Stimulated activated CD4-positive, alpha-beta T cell treated with anti-CD3 and anti-CD28 coated beads, Interleukin-1b, Interleukin-23, amount 100 ng/mL, for 24 hours (primary cell): Measurements from ENCODE around the gene RET.

Source experiments
- DNase-seq, 4 experiments: peaks; one replicate each; pipeline ENCODE4 v3.0.0-alpha.2; 2020; ENCODE audit warnings: low read depth in 4 of 4, low spot score in 1 of 4

RET gene

DNA sequence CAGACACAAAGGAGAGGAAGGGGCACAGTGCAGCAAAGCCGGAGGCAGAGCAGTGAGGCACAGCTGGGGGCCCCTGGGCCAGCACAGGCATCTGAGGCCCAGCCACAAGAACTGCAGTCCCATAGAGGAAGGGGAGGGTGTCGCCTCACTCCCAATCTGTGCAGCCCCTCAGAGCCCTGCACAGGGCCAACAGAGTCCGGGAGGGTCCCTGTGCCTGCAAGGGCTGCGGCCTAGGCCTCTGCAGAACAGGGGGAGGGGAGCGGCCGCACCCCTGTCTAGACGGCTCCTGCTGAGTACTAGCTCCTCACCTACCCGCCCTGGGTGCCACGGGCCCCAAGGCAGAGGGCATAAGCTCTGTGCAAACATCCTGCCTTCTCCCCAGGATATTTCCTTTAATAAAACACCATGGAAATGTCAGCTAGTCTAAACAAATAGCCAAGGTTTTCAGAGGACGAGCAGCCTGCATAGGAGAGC lies 32.4 kb upstream of the RET start:
- DNase-seq: no peak

DNA sequence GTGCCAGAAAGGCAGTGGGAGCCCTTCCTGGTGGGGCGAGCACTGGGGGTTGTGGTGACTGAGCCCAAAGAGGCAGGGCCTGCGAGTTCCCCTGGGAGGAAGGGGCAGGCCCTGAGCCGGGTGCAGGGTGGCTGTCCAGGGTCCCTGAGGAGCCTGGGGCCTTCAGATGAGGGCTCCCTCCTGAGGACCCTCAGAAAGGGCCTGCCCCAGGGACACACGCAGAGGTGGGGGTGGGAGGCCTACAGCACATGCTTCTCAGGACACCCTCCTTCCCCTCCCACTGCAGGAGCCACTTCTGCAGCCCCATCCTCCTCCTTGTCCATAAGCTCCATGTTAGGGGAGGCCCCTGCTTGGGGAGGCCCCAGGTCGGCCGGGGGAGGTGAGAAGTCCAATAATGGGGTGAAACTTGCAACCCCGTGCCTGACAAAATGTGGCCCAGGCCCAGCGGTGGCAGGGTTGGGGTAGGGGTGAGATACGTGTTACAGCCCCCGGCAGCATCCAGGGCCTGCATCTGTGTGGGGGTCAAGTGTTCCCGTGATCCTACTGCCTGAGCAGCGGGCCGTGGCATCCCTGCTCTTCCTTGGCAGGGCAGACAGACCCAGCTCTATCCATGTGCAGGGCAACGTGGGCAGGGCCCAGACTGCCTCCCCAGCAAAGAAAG lies 31.8 kb upstream of the RET start:
- DNase-seq: no peak

DNA sequence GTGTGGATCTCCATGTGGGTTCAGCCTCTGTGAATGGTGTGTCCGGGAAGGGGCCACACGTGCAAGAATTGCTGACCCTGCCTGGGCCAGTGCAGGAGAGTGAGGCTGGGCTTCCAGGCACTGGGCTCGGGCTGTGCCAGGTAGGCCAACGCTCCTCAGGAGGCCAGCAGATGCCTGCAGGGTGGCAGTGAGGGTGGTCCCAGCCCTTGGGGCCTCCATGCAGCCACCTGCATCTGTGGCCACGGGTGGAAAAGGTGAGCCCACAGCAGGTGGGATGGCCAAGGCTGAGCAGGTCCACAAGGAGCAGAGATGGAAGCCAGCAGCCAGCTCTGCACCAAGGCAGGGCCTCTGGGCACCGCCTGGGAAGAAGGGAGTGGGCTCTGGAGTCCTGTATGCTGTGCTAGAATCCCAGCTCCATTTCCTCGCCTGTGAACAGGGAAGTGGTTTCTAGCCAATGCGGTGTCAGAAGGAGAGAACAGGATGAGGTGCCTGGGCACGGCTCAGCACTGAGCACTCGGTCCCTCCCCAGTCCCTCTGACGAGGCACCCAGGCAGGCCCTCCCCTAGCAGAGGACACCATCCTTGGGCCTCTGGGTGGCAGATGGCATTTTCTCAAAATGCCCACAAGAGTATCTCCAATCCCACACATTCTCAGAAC lies 31.1 kb upstream of the RET start:
- no peak for DNase-seq

DNA sequence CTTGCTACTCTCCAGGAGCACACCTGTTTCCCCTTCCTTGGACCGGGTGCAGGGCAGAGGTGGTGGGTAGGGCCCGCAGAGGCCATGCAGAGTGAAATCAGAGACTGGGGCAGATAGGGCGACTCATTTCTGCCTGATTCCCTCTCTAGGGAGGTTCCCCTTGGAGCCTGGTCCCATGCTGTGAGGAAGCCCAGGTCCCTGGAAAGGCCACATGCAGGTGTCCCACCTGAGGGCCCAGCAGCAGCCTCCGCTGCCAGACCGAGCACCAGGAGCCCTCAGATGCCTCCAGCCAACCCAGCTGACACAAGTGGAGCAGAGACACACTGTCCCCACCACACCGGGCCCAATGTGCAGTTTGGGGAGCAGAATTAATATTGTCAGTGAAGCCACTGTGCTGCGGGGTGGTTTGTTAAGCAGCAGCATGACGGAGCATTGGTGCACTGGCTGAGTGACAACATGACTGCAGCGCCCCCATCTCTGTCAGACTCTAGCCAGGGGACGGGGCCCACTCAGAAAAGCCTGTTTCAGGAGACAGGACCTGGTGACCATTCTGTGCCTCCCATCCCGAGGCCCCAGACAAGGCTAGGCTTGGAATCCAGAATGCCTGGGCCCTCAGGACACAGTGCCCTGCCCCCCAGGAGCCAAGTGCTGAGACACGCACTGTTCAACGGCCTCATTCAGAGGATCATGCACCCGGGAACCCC lies 30.4 kb upstream of the RET start:
- DNase-seq: no peak

DNA sequence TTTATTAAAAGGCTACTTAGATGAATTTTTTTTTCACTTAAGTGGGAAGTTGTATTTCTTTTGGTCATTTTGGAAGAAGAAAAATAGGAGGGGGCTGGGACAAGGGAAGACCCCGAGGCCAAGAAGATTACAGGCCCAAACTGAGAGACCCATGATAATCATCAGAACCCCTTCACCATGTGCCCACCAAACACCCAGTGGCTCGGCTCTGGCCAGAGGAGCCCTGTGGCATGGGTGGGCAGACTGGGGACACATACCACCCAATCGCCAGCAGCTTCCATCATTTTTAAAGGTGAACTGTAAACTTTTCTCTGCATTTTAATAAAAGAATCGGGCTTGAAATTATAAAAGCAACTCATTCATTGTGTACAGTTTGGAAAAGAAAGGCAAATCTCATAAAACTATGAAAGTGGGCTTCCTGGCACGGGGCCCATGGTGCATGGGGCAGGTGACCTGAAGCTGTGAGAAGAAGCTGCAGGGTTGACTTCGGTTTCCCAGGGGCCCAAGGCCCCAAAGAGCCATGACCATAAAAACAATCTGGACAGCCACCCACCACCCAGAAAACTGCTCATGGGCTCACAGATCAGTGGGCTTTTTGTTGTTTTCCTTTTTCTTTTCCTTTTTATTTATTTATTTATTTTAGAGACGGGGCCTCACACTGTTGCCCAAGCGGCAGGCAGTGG lies 29.4 kb upstream of the RET start:
- DNase-seq: no peak

DNA sequence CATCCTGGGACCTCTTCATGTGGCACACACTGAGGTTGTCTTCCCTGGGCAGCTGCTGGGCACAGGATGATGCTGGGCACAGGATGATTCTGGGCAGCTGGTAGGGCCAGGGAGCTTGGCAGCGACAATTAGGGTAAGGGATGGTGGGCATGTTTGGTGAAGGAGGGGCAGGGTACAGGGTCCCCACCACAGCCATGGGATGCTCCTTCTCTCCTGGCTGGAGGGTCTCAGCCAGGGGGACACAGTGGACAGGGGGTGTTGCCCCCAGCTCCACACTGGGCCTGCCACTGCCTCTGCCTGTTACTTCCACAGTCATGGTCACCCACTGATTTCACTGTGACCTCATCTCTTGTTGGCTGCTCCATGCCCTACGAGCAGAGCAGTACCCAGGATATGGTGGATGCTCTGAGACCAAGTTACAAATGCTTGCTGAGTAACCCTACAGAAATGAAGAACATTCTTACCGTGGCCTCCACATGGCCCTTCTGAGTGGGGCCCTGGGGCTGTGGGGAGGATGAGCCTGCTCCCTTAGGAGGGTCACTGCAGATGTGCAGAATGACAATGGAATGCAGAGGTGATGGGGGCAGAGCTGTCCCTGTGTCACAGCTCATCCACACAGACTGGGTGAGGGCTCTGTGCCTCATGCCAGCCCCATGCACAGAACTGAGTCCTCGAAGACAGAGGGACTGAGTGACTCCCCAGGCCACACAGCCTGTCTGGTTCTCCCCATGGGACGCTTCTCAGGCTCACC lies 28.4 kb upstream of the RET start:
- DNase-seq: no peak

DNA sequence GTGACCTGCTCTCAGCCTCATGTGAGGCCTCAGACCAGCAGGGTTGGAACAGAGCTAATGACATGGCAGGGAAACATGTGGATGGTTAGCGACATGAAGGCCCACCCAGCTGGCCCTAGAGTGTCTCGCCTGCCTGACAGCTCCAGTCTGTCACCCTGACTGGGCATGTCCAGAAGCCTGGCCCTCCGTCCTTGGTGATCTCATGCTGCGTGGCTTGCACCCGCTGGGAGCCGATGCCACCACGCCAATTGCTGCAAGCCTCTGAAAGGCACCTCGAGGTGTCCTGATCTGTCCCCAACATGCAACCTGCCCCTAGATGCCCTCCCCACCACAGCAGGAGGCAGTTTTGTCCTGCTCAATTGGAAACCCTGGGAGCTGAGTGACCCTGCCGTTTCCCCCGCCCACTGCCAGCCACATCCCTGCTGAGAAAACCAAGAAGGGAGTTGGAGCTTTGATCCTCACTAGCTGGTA lies 27.8 kb upstream of the RET start:
- DNase-seq: no peak

DNA sequence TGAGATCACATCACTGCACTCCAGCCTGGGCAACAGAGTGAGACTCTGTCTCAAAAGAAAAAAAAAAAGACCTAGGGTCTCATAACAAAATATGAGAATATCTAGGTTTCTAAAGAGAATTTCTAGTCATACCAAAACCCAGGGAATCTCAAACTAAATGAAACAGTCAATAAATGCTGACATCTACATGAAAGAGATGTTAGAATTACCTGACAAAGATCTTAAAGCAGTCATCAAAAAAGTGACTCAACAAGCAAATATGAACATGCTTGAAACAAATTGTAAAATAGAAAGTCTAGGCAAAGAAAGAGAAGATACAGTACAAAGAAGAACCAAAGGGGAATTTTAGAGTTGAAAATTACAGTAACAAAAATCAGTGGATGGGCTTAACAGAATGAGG lies 26.9 kb upstream of the RET start:
- no peak for DNase-seq

DNA sequence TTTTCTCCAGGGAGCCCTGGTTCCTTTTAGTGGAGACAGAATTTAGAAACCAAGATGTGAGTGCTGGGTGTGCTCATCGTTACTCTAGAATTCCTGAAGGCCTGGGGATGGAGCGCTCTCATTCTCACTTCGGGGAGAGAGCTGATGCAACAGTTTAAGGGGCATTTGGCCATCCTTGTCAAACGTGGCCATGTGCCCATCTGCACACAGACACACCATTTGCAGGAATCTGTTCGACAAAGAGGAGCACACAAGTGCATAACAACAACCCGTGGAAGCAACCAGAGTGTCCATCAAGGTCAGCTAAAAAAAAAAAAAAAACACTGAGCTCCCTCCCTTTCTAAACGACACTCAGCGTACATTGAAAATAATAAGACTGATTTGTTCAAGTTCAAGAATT lies 23.0 kb upstream of the RET start:
- DNase-seq: no peak

DNA sequence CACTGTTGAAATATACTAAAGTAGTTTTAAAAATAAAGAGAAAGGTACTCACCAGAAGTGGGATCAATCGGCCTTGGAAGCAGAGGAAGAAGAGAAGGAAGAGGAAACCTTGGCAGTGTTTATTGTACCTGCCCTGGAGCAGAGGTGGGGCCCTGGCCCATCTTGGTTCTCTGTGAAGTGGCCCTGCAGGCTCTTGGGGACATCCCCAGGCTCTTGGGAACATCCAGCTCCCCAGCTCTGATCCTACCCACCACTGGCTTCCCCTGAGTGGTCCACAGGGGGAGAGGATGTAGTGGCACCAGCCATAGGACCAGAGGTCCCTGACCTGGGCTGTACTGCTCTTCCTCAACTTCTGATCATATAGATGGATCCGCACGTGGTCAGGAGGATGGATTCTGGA lies 22.3 kb upstream of the RET start:
- no peak for DNase-seq

DNA sequence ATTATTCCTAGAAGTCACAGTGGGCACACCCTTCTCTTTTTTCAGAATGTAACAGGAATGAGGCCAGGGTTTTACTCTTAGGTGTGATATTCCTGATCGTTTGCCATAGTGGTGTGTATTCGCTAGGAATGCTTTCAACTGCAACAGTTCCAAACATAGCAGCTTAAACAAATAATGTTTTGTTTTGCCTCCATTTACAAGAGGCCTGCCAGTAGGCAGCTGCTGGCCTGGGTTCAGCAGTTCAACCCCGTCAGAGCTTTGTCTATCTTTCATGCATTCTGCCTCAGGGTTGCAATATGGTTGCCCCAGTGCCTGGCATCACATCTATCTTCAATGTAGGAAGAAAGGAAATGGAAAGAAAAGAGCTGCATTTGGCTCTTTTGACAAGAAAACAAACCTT lies 21.7 kb upstream of the RET start:
- DNase-seq: no peak

DNA sequence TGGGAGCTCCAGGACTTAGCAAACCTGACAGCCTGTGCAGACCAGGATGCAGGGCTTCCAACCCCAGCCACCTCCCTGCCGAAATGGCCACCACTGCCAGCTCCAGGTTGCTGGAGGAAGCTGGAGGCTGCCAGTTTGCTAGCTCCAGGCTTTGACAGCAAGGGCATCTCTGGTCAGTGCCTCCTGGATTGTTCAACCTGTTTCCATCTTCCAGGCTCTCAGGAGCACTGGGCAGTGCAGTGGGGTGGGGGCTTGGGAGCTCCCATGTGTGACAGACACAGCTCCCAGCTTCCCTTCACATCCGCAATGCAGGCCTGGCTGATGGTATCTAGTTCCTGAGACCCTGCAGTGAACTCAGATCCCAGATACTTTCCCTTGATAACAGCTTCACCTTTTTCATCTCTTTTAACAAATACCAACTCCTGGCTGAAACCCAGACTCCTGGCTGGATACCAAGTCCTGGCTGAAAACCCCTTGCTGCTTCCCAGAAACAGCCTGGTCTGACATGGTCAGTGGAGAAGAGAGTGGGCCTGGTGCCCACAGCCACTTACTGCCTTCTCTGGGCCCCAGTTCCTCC lies 20.8 kb upstream of the RET start:
- DNase-seq: no peak

DNA sequence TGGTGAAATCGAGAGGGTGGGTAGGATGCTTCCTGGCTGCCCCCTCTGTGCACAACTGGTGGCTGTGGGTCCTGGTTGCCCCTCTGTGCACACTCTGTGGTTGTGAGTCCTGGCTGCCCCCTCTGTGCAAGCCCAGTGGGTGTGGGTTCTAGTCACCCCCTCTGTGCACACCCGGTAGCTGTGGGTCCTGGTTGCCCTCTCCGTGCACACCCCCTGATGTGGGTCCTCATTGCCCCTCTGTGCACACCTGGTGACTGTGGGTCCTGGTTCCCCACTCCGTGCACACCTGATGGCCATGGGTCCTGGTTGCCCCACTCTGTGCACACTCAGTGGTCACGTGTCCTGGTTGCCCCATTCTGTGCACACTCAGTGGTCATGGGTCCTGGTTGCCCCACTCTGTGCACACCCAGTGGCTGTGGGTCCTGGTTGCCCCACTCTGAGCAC lies 20.3 kb upstream of the RET start:
- no peak for DNase-seq

DNA sequence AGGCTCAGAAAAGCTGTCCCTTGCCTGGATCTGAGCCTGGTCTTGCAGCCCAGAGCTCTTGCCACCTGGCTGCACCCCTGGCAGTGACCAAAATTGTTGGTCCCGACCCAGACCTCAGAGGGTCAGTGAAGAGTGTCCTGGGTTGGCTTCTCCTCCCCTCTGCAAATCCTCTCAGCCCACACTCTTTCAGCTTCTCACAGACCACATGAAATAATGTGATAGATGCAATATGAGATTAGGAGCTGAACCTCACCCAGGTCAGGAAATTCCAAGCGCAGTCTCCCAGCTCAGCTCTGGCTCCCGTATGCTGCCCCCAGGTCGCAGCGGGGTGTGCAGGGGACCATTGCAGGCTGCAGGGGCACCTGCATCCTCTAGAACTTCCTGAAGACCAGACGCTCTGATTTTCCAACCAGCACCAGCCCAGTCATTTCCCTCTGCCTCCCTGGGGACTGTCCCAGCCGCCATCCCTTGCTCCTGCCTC lies 19.6 kb upstream of the RET start:
- DNase-seq: no peak

DNA sequence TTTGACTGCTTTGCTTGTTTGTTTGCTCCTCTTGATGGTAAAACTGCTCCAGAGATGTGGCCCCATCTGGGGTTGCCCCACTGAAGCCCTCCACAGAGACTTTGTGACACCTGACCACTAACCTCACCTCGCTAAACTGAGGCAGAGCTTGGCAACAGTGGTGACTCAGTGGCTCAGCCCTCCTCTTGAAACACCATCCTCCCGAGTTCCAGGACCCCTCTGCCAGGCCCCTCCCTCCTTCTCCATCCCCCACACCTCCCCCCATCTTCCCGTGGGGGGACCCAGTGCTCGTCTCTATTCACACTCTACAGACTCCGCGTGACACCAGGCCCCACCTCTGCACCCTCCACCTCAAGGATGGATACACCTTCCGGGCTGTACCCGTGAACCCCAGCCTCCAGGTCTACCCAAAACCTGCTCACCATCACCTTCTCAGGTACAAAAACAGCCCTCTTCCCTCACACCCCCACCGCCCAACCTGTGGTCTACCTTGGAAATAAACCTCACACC lies 19.0 kb upstream of the RET start:
- DNase-seq: no peak

DNA sequence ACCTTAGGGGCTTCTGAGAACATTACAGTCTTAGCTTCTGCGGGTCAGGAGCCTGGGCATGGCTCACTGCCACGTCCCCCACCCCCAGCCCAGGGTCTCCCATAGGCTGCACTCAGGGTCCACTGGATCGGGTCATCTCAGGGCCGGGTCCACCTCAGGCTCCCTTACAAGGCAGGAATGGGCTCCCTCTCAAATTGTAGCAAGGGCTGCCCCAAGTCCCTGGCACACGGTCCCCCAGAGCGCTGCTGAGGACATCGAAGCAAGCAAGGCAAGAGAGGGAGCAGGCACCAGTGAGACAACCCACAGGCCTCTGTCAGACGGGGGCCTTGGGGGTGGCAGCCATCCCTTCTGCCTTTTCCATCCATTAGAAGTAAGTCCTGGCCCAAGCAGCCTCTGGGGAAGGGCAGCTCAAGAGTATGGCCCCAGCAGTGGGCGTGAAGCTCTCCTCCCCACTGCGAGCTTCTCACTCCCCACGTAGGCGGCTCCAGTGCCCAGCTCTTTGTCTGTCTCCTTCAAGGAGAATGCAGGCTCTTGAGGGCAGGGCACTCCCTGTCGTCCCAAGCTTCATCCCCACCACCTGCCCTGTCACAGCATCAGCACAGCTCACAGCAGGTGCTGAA lies 18.0 kb upstream of the RET start:
- DNase-seq: no peak

DNA sequence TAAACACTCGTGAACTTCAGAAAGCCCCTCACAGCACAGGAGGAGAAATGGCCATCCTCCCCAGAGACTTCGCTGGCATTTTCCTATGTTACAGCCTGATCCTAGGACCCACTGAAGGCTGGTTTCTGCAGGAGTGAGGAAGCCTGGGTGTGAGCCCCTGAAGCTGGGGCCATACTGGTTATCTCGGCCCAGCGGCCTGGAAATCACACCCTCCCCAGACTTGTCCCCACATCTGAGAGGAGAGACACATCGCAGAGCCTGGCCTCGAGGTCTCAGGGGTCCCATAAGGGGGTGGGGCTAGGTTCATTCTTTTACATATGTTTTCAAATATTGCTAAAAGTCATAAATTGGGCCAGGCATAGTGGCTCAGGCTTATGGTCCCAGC lies 17.5 kb upstream of the RET start:
- no peak for DNase-seq

DNA sequence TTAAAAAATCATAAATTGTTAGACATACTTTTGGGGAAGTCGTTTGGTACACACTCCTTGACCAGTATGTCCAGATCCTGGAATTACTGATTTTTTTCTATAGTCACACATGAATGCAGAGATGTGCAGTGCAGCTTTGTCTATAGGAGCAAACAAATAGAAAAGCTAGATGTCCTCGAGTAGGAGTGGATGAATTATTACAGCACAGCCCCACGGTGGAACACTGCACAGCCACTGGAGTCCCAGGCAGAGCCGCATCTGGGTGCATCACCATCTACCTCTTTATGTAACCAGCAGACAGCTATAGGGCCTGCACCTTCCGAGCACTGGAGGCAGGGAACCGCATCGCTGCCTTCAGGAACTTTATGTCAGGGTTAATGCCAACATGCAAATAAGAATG lies 17.0 kb upstream of the RET start:
- DNase-seq: no peak

DNA sequence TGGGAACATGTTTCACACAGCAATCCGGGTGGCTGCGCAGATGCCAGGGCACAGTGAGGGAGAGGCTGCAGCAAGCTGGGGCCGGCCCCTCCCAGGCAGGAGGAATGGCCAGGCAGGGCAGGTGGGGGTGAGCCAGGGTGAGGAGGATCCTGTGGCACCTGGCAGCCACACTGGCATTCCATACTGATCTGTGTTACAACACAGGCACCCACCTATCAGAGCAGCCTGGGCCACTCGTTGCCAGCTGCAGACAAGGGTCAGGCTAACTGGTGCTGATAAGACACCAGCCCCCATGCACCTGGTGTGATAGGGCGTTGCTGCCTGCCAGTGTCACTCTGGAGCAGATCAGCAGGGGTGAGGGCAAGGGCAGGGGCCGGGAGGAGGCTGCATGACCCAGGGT lies 16.6 kb upstream of the RET start:
- DNase-seq: no peak

DNA sequence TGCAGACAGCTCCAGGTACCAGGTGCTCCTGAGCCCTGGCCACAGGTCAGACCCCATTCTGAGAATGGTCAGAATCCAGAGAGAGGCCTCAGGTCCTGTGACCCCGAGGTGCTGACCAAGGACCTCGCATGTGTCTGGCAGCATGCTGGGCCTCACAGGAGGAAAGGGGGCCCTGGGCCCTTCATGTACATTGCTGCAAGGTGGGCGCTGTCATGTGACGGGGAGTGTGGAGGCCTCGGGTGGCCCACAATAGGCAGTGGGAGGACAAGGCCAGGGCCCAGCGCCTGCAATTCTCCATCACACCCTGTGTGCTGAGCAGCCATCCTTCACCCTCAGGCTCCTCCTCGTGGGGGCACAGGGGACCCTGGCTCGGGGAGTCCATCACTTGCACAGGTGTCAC lies 15.5 kb upstream of the RET start:
- no peak for DNase-seq
